Measurements from ENCODE around the gene DAP. TPM values are rescaled to one million over a fixed set of nuclear protein-coding genes. Genes with fewer than 3 reads are reported as not detected.
"Not testable (repeated sequence)": the region's sequence is repeated elsewhere in the genome, so short reads cannot be mapped to it uniquely, and the experiment has no call there.

Gene DAP
- total RNA-seq, 1 experiment from 2014 or later, result 47.2 TPM

DNA sequence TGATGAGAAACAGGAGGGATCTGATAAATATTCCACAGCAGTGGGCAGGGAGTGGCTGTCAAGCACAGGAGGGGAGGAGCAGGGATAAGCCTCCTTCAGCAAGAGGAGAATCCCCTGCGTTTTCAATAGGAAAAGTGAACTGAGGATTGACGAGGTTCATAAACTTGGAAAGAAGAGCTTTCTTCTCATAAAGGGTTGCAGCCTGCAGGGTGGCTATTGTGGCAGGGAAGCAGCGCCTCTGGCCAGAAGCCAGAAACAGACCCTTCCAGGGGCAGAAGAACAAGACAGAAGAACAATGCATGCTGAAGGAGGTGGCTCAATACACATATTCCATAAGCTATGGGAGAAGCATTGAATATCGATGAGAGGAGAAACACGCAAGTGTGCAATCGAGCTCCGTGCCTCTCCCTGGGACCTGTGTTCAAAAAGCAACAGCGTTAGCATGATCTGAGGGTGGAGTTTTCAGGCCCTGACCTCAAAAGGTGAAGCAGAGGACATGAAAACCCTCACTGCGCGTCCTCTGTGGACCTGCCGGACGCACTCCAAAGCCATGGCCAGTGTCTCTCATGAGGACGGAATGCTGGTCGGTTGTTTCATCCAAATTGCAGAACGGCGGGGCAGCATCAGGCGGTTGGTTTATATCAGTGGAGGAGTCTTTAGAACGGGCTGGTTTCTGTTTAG lies 129.6 kb downstream of the DAP start:
- H2BK20ac ChIP-seq (ENCODE audit: low read depth, low read length, poor library complexity, severe bottlenecking), result no peak overlapping the region
- no peak overlapping the region for H3K4me2 ChIP-seq (ENCODE audit: insufficient read depth, insufficient read length, low read length)

GRCh38 chr5:10630744-10631143 lies 130.3 kb downstream of the DAP start:
- peak overlapping the region in 1 of 3 experiments; percentile 13; a peak in 1 of 7 replicates for H3K27ac Mint-ChIP-seq

More for the DNA sequence above, 129.6 kb downstream of the DAP start:
- Histone ChIP-seq H3K4ac (ENCODE audit: low read depth, low read length) (no peak overlapping the region), H3K14ac (ENCODE audit: insufficient read depth, low read length) (no peak overlapping the region), H2BK15ac (ENCODE audit: low read depth, low read length) (no peak overlapping the region), H4K91ac (ENCODE audit: insufficient read length, low read depth, low read length) (no peak overlapping the region), H3K23ac (ENCODE audit: insufficient read length, low read depth, low read length) (no peak overlapping the region), H3K9me3 (ENCODE audit: control insufficient read depth, low read depth, low read length) (no peaks in the 10 kb centered on the region), H3K18ac (ENCODE audit: insufficient read length, low read depth, low read length) (no peak overlapping the region), H3K9ac (ENCODE audit: extremely low read depth, insufficient read length, low read length) (no peak overlapping the region), H3K79me2 (ENCODE audit: insufficient read depth, low read length) (no peaks in the 10 kb centered on the region), H3K4me1 (ENCODE audit: insufficient read depth, low read length) (peaks cover 11% of the 10 kb centered on the region; the same call in 1 of the 2 replicates), H3K79me1 (ENCODE audit: insufficient read depth, low read depth, low read length, poor library complexity, severe bottlenecking) (no peaks in the 10 kb centered on the region), H3K27ac (ENCODE audit: insufficient read length, low read depth, low read length) (no peak overlapping the region), H4K8ac (replicated peaks; ENCODE audit: insufficient read length, low read depth, low read length) (no peak overlapping the region), H2BK12ac (ENCODE audit: insufficient read length, low read depth, low read length) (no peak overlapping the region), H4K20me1 (ENCODE audit: control insufficient read depth, insufficient read depth, insufficient read length) (no peaks in the 10 kb centered on the region), H2AK5ac (ENCODE audit: insufficient read length, low read length) (no peak overlapping the region), H2BK120ac (ENCODE audit: low read depth, low read length, poor library complexity, severe bottlenecking) (no peak overlapping the region), H3K27me3 (ENCODE audit: insufficient read depth, low read length) (no peaks in the 10 kb centered on the region), H3T11ph (ENCODE audit: low read length) (no peak overlapping the region), H2AFZ (ENCODE audit: low read length) (no peak overlapping the region), H3K23me2 (ENCODE audit: insufficient read length, low read depth, low read length, poor library complexity, severe bottlenecking) (peaks cover 3% of the 10 kb centered on the region), H2BK5ac (ENCODE audit: insufficient read length, low read length) (no peak overlapping the region), H4K5ac (ENCODE audit: insufficient read length, low read depth, low read length) (no peak overlapping the region), H3K56ac (ENCODE audit: insufficient read length, low read depth, low read length) (no peak overlapping the region)
- Mint-ChIP-seq H3K4me1 (peaks cover 45 to 50% of the 10 kb centered on the region in 2 experiments), H3K27me3 (ENCODE audit: low read depth) (peaks cover 8% of the 10 kb centered on the region), H3K27ac (no peak overlapping the region; a peak in 2 of 7 replicates), H3K9me3 (no peaks in the 10 kb centered on the region), H3K4me3 (no peak overlapping the region; a peak in 1 of 5 replicates), H3K36me3 (ENCODE audit: insufficient read depth in 1 of 3, low read depth in 3 of 3) (peaks cover 0 to 1% (median 0%) of the 10 kb centered on the region in 3 experiments; a peak in 1 of 7 replicates)
- no CpG with 5 or more reads among the region's 18 CpGs for WGBS (ENCODE audit: extremely low coverage, insufficient read length, low lambda C conversion rate)
- TF ChIP-seq CTCF (conservative IDR thresholded peaks at IDR 0.05), result no peak
- DNase-seq, result no peak

More at GRCh38 chr5:10630744-10631143, 130.3 kb downstream of the DAP start:
- not testable (repeated sequence) for H3K18ac ChIP-seq (ENCODE audit: insufficient read length, low read depth, low read length); H4K20me1 ChIP-seq (ENCODE audit: control insufficient read depth, insufficient read depth, insufficient read length); H3K23ac ChIP-seq (ENCODE audit: insufficient read length, low read depth, low read length); H3K4me1 ChIP-seq (ENCODE audit: insufficient read depth, low read length); H3K4me2 ChIP-seq (ENCODE audit: insufficient read depth, insufficient read length, low read length); H3K9ac ChIP-seq (ENCODE audit: extremely low read depth, insufficient read length, low read length); H3K9me3 ChIP-seq (ENCODE audit: control insufficient read depth, low read depth, low read length); H3K4me3 Mint-ChIP-seq; H3K9me3 Mint-ChIP-seq; H3K27me3 ChIP-seq (ENCODE audit: insufficient read depth, low read length); H2BK20ac ChIP-seq (ENCODE audit: low read depth, low read length, poor library complexity, severe bottlenecking); H3K4ac ChIP-seq (ENCODE audit: low read depth, low read length); H2BK5ac ChIP-seq (ENCODE audit: insufficient read length, low read length); H3K36me3 Mint-ChIP-seq (ENCODE audit: insufficient read depth in 1 of 3, low read depth in 3 of 3); H3K27ac ChIP-seq (ENCODE audit: insufficient read length, low read depth, low read length); H3K27me3 Mint-ChIP-seq (ENCODE audit: low read depth); H3K79me2 ChIP-seq (ENCODE audit: insufficient read depth, low read length); H2BK15ac ChIP-seq (ENCODE audit: low read depth, low read length); H2BK12ac ChIP-seq (ENCODE audit: insufficient read length, low read depth, low read length); H2AK5ac ChIP-seq (ENCODE audit: insufficient read length, low read length); H4K5ac ChIP-seq (ENCODE audit: insufficient read length, low read depth, low read length); H2BK120ac ChIP-seq (ENCODE audit: low read depth, low read length, poor library complexity, severe bottlenecking); DNase-seq; H4K91ac ChIP-seq (ENCODE audit: insufficient read length, low read depth, low read length); H3T11ph ChIP-seq (ENCODE audit: low read length); H3K56ac ChIP-seq (ENCODE audit: insufficient read length, low read depth, low read length); H4K8ac ChIP-seq (replicated peaks; ENCODE audit: insufficient read length, low read depth, low read length); H3K23me2 ChIP-seq (ENCODE audit: insufficient read length, low read depth, low read length, poor library complexity, severe bottlenecking); H3K14ac ChIP-seq (ENCODE audit: insufficient read depth, low read length); H3K79me1 ChIP-seq (ENCODE audit: insufficient read depth, low read depth, low read length, poor library complexity, severe bottlenecking); H2AFZ ChIP-seq (ENCODE audit: low read length)
- WGBS (ENCODE audit: extremely low coverage, insufficient read length, low lambda C conversion rate), result no CpG with 5 or more reads among the region's 4 CpGs
- peaks cover 38 to 44% of the 10 kb centered on the region in 2 experiments for H3K4me1 Mint-ChIP-seq

Data from H9 (cell line).